CD4-positive, alpha-beta T cell treated with Interleukin-17A for 1 hour (primary cell): Measurements from ENCODE around the gene NDFIP1.
A peak's percentile ranks its signal among the peaks of the same experiment; 100 is the strongest.

Experiments
- DNase-seq: peaks from one replicate; pipeline ENCODE4 v3.0.0-alpha.2; 2020

NDFIP1 gene

GRCh38 chr5:142108432-142109330 is at the start of gene NDFIP1:
NDFIP1 (plus strand) TSS chr5:142108779; CDS start chr5:142108975, 196 bp downstream.
- peak; percentile 87 for DNase-seq

GRCh38 chr5:142059304-142059940 is 49.2 kb upstream of the NDFIP1 start:
- no peak for DNase-seq

GRCh38 chr5:142063376-142063775 is 45.2 kb upstream of the NDFIP1 start:
- DNase-seq, result no peak

GRCh38 chr5:142063878-142064331 is 44.7 kb upstream of the NDFIP1 start:
- DNase-seq, result peak; percentile 51

GRCh38 chr5:142065273-142065672 is 43.3 kb upstream of the NDFIP1 start:
- no peak for DNase-seq

GRCh38 chr5:142069606-142070399 is 38.8 kb upstream of the NDFIP1 start:
- DNase-seq, result no peak

GRCh38 chr5:142070734-142071133 is 37.8 kb upstream of the NDFIP1 start:
- DNase-seq, result no peak

GRCh38 chr5:142072488-142072887 is 36.1 kb upstream of the NDFIP1 start:
- no peak for DNase-seq

GRCh38 chr5:142073362-142073988 is 35.1 kb upstream of the NDFIP1 start:
- no peak for DNase-seq

- DNase-seq, result no peak
These were observed 34.6 kb upstream of the NDFIP1 start for GRCh38 chr5:142074006-142074405.

- DNase-seq, result no peak
These were observed 30.4 kb upstream of the NDFIP1 start for GRCh38 chr5:142078221-142078620.

GRCh38 chr5:142078706-142079105 is 29.9 kb upstream of the NDFIP1 start:
- no peak for DNase-seq

GRCh38 chr5:142079306-142079721 is 29.3 kb upstream of the NDFIP1 start:
- DNase-seq, result no peak

- no peak for DNase-seq
These were observed 28.3 kb upstream of the NDFIP1 start for GRCh38 chr5:142080248-142080647.

GRCh38 chr5:142082182-142082781 is 26.3 kb upstream of the NDFIP1 start:
- no peak for DNase-seq

GRCh38 chr5:142086229-142086628 is 22.4 kb upstream of the NDFIP1 start:
- DNase-seq, result no peak

- DNase-seq, result no peak
These were observed 21.9 kb upstream of the NDFIP1 start for GRCh38 chr5:142086679-142087078.

- DNase-seq, result peak; percentile 68
These were observed 20.5 kb upstream of the NDFIP1 start for GRCh38 chr5:142087920-142088679.

GRCh38 chr5:142088855-142089479 is 19.6 kb upstream of the NDFIP1 start:
- peak; percentile 26 for DNase-seq

- no peak for DNase-seq
These were observed 17.6 kb upstream of the NDFIP1 start for GRCh38 chr5:142091012-142091411.

GRCh38 chr5:142091922-142092321 is 16.7 kb upstream of the NDFIP1 start:
- no peak for DNase-seq
